NCI-H526 (cell line): ENCODE data around the gene COL6A3.
"Not testable (repeated sequence)": the region's sequence is repeated elsewhere in the genome, so short reads cannot be mapped to it uniquely, and the experiment has no call there.

Experiments used
- DNase-seq, 2 experiments: peaks; one replicate each; lab custom pipeline; 2025; lab: John Stamatoyannopoulos, UW

Gene COL6A3

GRCh38 chr2:237384672-237385020, 29.3 kb downstream of the COL6A3 start:
- DNase-seq: no peak

GRCh38 chr2:237383991-237384671, 29.8 kb downstream of the COL6A3 start:
- DNase-seq: no peak

- no peak for DNase-seq
Measured at GRCh38 chr2:237380768-237381167, 33.2 kb downstream of the COL6A3 start.

- DNase-seq: no peak
Measured at GRCh38 chr2:237379636-237380035, 34.3 kb downstream of the COL6A3 start.

GRCh38 chr2:237378650-237379049, 35.3 kb downstream of the COL6A3 start:
- DNase-seq: no peak

- no peak for DNase-seq
Measured at GRCh38 chr2:237374284-237375060, 39.5 kb downstream of the COL6A3 start.

GRCh38 chr2:237371856-237372255, 42.1 kb downstream of the COL6A3 start:
- DNase-seq: no peak

GRCh38 chr2:237365671-237366070, 48.3 kb downstream of the COL6A3 start:
- DNase-seq: no peak

GRCh38 chr2:237364655-237365054, 49.3 kb downstream of the COL6A3 start:
- DNase-seq: no peak

GRCh38 chr2:237361194-237362004, 52.6 kb downstream of the COL6A3 start:
- no peak for DNase-seq

GRCh38 chr2:237359894-237360780, 53.8 kb downstream of the COL6A3 start:
- DNase-seq: no peak

GRCh38 chr2:237359518-237359840, 54.5 kb downstream of the COL6A3 start:
- no peak for DNase-seq

GRCh38 chr2:237358721-237359517, 55.0 kb downstream of the COL6A3 start:
- DNase-seq: no peak

- no peak for DNase-seq
Measured at GRCh38 chr2:237355701-237356100, 58.3 kb downstream of the COL6A3 start.

- no peak for DNase-seq
Measured at GRCh38 chr2:237354892-237355291, 59.1 kb downstream of the COL6A3 start.

- not testable (repeated sequence) for DNase-seq
Measured at GRCh38 chr2:237354172-237354571, 59.8 kb downstream of the COL6A3 start.

- DNase-seq: no peak
Measured at GRCh38 chr2:237353215-237353614, 60.7 kb downstream of the COL6A3 start.

GRCh38 chr2:237352279-237352845, 61.6 kb downstream of the COL6A3 start:
- DNase-seq: no peak

GRCh38 chr2:237351796-237352195, 62.2 kb downstream of the COL6A3 start:
- peak; percentile 25 to 45 for DNase-seq

- DNase-seq: peak; percentile 78 to 92
Measured at GRCh38 chr2:237351046-237351445, 62.9 kb downstream of the COL6A3 start.

GRCh38 chr2:237350597-237350996, 63.4 kb downstream of the COL6A3 start:
- DNase-seq: peak in 1 of 2 experiments; percentile 46
